GM21528 (cell line): Measurements from ENCODE around the gene STAB2.
"Not testable (repeated sequence)": the region's sequence is repeated elsewhere in the genome, so short reads cannot be mapped to it uniquely, and the experiment has no call there.

Experiments
- ATAC-seq: cut with Tn5 transposase; IDR thresholded peaks from one replicate; pipeline ENCODE4 v1.9.1; 2021; ENCODE audit warnings: mild to moderate bottlenecking, moderate library complexity; ENCODE audit not compliant: unreplicated experiment, low FRiP score

The STAB2 gene

DNA sequence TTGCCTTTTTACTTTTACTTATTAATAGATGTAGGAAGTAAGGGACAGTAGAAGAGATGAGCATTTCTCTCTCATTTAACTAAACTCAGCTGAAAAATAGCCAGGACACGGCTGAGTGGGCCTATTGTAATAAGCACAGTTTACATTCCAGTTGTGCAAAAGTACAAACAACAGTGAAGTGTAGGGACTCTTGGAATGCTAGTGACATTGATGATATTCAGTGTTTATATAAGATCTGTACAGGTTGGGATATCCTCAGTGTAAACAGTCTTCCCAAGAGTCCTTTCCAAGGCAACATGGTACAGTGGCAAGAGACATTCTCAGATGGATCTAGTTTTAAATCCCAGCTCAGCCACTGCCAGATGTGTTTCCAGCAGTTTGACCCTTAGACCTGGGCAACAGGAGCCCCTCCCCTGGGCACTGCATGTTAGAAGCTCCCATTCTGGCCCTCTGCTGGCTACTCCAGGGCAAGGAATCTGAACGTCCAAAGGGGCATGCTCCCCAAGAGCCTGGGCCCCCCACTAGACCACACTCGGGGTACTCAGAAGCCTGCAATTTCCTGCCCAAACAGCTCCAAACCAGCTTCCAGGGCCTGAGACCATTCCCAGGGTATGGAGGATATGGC lies 55.3 kb downstream of the STAB2 start:
- no peak for ATAC-seq

DNA sequence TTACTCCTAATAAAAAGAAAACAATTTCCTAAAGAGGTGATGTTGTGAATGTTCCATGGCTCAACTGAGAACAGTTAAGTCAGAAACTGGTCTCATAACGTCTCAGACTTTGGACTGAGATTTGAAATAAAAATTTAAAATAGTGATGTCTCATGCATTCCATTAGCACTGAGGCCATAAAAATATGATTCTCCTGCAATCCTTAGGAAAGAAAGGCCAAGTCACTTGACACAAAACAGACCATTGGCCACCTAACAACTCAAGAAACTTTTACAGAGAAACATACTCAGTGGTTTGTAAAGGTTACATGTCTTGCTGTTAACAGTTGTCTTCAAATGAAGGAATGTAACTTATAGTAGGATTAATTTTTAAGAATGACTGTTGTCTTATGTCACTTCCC lies 58.1 kb downstream of the STAB2 start:
- no peak for ATAC-seq

DNA sequence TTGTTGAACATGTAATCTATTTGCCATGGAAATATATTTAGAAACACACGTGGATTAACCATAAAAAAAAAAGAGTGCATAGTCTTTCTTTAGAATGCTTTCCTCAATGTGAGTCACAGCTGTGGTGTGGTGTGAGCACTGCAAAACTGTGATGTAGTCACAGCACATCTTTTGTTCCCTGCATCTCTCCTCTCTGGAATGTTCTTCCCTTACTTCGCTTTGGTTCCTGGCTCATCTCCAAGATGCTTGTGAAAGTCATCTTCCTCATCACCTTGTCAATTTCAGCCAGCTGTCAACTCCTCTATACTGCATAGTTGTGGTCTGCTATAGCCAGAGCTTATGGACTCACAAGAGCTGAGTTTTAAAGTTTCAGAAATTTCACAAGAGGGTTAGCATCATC lies 60.2 kb downstream of the STAB2 start:
- no peak for ATAC-seq

DNA sequence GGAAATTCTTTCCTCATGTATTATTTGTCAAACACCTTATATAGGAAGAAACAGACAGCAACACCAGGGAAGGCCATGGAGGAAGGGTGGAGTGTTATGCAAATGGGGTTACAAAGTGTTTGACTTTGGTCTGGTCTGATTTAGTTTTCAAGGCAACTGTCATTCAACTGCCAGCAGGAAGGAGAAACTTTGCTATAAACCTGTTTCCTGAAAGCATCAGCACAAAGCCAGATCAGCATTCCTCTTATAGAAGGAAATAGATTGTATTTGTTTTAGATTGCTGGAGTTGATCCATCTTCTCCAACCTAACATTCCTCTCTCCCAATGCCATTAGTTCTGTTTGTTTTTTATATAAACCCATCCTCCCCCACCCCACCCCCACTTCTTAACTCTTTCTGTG lies 65.7 kb downstream of the STAB2 start:
- no peak for ATAC-seq

DNA sequence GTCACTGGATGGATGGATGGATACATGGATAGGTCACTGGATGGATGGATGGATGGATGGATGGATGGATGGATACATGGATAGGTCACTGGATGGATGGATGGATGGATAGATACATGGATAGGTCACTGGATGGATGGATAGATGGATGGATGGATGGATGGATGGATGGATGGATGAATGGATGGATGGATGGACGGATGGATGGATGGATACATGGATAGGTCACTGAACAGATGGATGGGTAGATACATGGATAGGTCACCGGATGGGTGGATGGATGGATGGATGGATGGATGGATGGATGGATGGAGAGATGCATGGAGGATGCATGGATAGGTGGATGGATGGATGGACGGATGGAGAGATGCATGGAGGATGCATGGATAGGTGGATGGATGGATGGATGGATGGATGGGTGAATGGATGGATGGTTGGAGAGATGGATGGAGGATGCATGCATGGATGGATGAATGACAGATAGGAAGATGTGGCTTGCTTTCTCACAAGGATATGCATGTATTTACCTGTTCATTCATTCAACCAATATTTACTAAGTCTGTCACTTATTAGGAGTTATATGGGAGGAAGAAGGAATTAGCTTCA lies 66.6 kb downstream of the STAB2 start:
- ATAC-seq, result not testable (repeated sequence)

DNA sequence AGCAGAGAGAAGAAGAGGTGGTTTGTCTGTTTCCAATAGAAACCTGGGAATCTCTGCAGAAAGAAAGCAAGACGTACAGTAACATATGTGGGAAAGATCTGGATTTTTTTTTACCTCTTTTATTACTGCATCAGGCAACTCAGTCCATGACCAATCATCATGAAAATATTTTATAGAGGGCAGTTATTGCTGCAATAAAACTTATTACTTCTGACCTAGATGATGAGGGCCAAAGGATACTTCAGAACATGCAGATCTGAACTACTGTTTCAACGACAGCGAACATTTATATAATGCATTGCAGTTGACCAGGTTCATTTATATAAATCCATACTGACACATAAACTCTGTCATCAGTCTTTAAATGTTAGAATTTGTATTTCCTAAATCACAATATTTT lies 67.7 kb downstream of the STAB2 start:
- no peak for ATAC-seq

DNA sequence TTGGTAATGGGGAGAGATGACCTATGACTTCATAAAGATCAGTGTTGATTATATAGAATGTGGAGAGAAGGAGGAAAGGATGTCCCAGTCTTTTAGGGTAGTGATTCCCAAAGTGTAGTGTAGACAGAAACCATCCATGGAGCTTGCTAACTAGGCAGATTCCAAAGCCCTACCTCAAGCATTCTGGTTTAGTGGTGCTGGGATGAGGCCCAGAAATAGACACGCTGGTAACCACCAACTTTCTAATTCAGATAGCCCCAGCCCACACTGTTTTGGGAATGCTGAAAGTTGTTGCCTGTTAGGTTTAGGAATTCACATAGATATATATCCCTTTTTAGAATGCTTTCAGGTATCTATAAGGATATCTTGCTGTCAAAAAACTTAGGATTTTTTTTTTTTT lies 69.2 kb downstream of the STAB2 start:
- ATAC-seq, result no peak

DNA sequence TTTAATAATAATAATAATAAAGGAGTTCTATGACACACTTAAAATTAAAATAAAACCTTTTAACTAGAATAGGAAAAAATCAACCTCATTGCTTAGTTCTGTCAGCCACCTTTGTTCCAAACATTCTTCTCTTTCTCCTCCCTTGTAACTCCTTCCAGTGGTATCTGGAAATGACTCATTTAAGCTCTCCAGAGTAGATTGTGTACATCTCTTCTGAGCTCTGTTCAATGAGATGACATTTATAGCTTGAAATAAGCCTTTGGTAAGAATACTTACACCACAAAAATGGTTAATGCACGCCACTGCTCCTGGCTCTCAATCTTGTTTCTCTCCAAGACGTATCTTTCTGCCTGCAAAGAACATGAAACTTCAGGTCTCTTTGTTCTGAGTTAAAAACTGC lies 70.3 kb downstream of the STAB2 start:
- ATAC-seq, result no peak

DNA sequence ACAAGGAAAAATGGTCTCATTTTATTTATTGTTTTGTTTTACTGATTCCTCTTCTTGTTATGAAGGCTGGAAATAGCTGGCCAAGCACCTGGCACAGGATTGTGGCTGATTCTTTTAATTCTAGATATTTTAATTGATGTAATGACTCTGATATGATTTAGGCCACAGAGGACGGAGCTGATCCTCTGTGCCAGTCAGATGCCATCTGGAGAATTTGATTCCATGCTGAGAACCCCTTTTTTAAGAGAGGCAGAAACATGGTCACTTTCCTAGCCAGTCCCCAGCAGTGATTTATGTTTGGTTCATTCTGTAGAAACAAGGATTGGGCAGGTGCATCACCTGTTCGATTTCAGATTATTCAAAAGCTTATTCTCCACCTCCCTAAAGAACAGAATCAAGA lies 77.6 kb downstream of the STAB2 start:
- no peak for ATAC-seq

DNA sequence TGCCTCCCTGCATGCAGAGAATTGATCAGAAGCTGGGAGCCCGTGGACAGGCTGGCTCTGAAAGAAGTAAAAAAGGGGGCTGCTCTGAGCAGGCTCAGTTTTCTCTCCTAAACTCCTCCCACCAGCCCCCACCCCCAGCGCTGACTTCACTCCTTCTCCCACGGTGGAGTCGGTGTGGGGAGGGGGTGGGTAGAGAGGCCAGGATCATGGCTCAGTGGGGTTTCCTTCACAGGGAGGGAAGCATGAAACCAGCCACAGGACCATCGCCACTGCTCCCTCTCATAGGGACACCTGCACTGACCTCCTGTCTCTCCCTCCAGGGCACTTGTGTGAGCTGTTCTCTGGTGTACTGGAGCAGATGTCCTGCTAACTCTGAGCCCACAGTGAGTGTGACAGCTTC lies 78.9 kb downstream of the STAB2 start:
- ATAC-seq, result no peak

DNA sequence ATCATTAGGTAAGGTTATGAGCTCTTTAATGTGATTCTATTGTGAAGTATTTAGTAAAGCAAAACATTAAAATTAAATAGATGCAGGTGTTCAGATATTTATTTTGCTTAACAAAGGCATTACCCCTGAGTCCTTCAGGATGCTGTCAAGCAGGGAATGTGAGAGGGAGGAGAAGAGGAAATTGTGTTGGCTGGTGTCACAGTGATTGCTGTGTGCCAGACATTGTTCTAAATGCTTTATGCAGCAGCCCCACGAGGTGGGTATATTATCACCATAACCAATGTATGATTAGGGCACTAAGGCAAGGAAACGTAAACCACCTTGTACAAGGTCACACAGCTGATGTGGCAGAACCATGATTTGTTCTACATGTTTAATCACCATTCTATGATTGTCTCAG lies 80.1 kb downstream of the STAB2 start:
- no peak for ATAC-seq

DNA sequence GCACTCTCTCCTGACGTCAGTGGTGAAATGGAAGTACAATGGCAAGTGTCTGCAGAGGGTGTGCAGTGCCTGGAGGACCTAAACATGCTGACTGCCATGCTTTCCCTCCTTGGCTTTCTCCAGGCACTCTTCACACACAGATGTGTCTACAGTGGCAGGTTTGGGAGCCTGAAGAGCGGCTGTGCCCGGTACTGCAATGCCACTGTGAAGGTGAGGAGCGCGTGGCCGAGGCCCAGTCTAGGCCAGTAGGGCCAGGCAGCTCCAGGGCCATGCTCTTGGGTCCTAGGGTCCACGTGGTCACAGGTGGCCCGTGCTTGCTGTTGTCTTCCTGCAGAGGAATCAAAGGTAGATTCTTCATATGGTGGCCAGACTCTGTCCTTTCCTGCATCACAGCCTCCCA lies 81.4 kb downstream of the STAB2 start:
- ATAC-seq, result no peak

DNA sequence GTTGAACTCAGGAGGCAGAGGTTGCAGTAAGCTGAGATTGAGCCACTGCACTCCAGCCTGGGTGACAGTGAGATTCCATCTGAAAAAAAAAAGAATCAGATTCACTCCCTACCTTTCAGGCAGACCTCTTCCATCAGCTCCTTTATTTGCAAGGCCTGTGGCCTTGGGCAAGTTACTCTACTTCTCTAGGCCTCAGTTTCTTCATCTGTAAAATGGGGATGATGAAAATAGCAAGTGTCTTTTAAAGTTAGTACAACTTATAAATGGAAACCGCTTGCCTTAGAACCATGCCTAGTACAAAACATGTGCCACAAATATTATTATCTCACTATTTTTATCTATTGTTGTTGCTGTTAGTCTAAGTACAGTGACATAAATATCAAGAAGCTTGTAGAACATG lies 84.3 kb downstream of the STAB2 start:
- ATAC-seq, result no peak

DNA sequence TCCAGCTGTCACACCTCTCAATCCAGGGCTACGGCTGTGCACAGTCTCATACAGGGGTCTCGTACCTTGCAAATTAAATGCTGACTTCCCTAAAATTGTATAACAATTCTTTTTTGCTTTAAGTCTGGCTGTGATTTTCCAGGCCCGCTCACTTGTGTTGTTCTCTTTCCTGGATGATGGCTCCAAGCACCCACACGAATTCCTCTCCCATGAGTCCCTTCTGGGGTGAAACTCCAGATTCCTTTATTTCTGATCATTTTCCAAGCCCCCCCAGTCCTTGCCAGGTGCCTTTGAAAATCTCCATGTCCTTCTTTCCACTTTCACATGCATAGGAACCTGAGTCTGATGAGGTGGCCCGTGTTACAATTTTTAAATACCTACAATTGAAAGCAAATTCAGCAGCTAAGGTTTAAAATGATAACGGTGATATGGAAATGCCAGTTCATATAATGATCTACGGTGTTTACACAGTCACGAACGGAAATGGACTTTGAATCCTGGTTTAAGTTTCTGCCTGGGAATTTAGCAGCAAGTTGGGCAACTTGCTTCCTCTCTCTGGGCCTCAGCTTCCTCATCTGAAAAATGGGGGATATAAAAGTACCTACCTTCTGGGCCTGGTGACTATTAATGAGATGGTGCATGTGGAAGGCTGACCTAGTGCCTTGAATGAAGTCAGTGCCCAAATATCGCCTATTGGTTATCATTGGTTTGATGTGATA lies 85.5 kb downstream of the STAB2 start:
- ATAC-seq, result no peak

DNA sequence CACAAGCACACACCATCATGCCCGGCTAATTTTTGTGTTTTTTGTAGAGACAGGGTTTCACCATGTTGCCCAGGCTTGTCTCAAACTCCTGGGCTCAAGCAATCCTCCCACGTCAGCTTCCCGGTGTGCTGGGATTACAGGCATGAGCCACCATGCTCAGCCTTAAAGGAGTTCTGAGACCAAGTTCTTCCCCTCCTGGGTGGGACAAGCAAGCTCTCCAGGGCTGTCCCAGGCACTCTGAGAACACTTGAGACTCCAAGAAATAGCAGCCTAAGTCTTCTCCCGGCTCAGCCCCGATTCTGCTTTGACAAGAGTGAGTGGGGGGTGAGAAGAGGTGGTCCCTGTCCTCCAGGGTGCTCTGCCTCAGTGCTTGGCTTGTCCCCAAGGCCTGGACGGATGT lies 86.4 kb downstream of the STAB2 start:
- no peak for ATAC-seq

DNA sequence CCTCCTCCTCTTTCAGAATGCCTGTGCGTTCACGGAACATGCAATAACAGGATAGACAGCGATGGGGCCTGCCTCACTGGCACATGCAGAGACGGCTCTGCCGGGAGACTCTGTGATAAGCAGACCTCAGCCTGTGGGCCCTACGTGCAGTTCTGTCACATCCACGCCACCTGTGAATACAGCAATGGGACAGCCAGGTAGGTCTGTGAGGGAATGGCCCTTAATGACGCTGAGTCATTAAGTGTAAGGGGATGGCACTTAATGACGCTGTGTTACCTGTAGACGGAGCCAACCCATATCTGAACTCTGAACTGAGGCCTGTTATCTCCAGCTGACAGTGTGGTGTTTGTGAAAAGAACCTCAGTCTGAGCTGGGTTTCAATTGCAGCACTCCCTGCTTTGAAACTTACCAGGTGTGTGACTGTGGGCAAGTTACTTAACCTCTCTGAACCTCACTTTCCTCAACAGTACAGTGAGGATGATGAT lies 86.9 kb downstream of the STAB2 start:
- ATAC-seq, result no peak

DNA sequence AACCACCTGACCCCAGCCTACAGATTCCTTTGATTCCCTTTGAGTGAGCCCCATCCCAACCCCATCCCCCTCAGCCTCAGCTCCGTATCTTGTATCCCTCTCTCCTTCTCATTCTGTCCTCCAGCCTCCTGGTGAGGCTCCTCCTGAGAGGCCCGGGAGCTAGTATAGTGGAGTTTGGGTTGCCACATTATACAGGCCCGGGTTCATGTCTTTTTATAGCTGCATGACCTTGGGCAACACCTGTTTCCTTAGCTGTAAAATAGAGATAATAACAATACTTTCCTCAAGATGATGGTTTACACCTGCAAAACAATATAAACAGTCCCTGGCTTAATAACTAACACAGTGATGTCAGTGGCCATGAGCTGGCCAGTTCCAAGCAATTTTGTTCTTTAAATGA lies 89.8 kb downstream of the STAB2 start:
- ATAC-seq, result no peak

DNA sequence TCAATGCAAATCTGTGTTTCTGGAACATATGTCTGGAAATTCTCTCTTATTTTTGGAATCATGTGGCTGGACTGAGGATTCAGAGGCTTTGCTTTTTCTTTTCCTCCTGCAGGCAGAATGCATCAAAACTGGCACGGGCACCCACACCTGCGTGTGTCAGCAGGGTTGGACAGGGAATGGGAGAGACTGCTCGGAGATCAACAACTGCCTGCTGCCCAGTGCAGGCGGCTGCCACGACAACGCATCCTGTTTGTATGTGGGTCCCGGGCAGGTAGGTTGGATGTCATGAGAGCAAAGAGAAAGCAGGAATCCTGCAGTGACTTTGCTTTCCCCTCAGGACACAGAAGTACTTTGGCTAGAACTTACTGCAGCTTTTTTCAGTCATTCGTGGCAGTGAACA lies 90.3 kb downstream of the STAB2 start:
- no peak for ATAC-seq

DNA sequence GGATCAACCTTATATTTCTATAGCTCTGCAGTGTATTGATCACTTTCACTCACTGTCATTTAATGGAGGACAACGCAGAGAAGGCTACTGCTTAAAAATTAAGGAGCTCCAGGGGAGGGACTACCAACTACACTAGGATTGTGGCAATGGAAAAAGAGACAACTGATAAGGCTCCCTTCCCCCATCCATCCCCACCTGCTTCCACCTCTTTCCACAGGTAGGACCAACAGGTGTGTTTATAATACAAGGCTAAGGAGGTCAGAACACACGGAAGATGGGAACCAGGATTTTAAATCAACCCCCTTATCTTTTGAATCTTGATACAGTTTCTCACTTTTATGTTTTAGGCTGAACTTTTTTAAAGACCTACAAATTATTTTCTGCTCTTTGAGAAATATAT lies 90.8 kb downstream of the STAB2 start:
- ATAC-seq, result no peak

DNA sequence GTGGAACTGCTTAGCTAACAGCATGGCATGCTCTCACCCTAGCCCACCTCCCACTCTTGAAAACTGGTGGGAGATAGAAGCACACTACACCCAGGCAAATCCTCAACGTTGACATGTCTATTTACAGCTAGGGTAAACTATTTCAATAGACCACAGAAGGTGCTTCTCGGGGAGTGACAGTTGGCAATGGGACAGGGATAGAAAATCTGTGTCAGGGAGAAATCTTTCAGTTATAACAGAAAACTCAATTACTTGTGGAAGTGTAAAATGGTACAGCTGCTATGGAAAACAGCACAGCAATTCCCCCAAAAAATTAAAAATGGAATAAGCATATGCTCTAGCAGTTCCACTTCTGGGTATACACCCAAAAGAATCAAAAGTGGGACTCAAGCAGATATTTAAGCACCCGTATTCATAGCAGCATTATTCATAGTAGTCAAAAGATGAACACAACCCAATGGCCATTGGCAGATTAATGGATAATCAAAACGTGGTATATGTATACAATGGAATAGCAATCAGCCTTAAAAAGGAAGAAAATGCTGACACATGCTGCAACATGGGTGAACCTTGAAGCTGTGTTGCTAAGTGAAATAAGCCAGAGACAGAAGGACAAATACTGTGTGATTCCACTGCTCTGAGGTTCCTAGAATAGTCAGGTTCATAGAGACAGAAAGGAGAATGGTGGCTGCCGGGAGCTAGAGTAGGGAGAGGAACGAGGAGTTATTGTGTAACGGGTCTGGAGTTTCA lies 92.5 kb downstream of the STAB2 start:
- ATAC-seq, result no peak

DNA sequence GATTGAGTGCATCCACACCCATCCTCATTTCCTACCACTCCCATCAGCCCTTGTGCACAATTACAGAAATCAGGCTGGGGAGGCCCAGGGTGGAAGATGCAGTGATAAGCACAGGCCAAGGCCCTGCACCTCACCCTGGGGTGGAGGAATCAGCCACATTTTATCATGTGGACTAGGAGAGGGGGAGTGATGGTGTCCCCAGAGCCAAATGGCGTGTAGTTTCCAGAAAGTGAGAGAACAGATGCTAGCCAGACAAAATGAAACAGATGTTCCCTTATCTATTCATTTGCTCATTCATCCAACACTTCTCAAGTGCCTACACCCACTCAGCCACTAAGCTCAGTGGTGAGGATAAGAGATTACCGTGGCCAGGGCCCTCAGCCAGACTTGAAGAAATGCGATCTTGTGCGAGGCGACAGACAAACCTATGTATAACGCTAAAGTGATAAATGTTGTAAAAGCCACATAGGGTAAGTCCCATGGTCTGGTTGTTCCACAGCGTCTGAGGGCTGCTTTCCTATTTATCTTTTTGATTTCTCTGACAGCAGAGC lies 93.6 kb downstream of the STAB2 start:
- no peak for ATAC-seq
